Fibroblast of mammary gland (primary cell): ENCODE measurements around the gene NPHS1.

Experiments
- DNase-seq: peaks from one replicate; pipeline ENCODE4 v3.0.0-alpha.2; 2010; ENCODE audit warnings: low read depth
- H3K4me3 ChIP-seq: 2 replicates; pipeline ENCODE4 v1.5.1; 2011; ENCODE audit warnings: low read depth, mild to moderate bottlenecking, low read length, moderate library complexity; ENCODE audit not compliant: control insufficient read depth
- TF ChIP-seq, protein P1 (sequence below): conservative IDR thresholded peaks from 2 replicates; pipeline ENCODE4 v1.5.1; 2011; ENCODE audit warnings: low read depth, low read length, inconsistent platforms; ENCODE audit not compliant: control insufficient read depth, insufficient read depth

Gene NPHS1

DNA sequence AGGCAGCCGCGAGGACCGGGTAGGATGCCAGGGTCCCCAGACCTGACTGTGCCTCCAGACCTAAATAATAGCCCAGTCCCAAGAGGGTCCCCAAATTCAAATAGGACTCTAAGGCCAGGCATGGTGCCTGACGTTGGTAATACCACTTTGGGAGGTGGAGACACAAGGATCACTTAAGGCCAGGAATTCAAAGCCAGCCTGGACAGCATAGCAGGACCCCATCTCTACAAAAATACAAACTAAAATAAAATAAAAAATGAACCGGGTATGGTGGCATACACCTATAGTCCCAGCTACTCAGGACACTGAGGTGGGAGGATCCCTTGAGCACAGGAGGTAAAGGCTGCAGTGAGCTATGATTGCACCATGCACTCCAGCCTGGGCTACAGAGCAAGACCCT, 10.7 kb upstream of the NPHS1 start:
- H3K4me3 ChIP-seq = no peak overlapping the region
- TF ChIP-seq, protein P1, sequence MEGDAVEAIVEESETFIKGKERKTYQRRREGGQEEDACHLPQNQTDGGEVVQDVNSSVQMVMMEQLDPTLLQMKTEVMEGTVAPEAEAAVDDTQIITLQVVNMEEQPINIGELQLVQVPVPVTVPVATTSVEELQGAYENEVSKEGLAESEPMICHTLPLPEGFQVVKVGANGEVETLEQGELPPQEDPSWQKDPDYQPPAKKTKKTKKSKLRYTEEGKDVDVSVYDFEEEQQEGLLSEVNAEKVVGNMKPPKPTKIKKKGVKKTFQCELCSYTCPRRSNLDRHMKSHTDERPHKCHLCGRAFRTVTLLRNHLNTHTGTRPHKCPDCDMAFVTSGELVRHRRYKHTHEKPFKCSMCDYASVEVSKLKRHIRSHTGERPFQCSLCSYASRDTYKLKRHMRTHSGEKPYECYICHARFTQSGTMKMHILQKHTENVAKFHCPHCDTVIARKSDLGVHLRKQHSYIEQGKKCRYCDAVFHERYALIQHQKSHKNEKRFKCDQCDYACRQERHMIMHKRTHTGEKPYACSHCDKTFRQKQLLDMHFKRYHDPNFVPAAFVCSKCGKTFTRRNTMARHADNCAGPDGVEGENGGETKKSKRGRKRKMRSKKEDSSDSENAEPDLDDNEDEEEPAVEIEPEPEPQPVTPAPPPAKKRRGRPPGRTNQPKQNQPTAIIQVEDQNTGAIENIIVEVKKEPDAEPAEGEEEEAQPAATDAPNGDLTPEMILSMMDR = no peak

DNA sequence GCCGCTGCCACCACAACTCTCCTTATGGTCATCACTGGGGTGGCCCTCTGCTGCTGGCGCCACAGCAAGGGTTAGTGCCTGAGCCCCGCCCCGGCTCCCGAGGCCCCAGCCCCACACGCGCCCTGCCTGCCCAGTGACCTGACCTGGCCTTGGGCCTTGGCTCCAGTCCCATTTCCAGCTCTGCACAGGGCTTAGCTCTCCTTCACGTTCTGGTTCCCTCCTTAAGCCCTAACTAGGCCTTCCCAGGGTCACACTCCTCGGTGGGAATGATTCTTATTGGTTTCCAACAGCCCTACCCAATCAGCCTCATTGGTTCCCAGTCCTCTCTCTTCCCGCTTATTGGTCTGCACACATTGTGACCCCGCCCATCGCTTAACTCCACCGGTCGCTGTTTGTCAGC, 10.2 kb upstream of the NPHS1 start:
- TF ChIP-seq, protein P1 = no peak
- no peak overlapping the region for H3K4me3 ChIP-seq
- DNase-seq = no peak

More for the DNA sequence above, 10.7 kb upstream of the NPHS1 start:
- DNase-seq = no peak

DNA sequence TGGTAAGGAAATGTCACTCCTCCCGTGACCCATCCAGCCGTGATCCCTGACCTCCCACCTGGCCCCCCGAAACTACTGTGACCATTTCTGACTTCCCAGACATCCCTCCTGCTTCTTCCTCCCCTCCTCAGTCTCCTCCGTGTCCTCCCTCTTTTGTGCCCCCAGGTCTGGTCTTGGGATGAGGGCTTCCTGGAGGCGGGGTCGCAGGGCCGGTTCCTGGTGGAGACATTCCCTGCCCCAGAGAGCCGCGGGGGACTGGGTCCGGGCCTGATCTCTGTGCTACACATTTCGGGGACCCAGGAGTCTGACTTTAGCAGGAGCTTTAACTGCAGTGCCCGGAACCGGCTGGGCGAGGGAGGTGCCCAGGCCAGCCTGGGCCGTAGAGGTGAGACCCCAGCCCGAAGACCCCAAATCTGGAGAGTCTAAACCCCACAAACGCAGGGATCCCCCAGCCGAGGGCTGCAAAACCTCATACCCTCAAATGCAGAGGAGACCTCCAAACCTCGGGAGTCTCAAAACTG, 9.4 kb upstream of the NPHS1 start:
- TF ChIP-seq, protein P1 = no peak
- DNase-seq = no peak
- no peak overlapping the region for H3K4me3 ChIP-seq

DNA sequence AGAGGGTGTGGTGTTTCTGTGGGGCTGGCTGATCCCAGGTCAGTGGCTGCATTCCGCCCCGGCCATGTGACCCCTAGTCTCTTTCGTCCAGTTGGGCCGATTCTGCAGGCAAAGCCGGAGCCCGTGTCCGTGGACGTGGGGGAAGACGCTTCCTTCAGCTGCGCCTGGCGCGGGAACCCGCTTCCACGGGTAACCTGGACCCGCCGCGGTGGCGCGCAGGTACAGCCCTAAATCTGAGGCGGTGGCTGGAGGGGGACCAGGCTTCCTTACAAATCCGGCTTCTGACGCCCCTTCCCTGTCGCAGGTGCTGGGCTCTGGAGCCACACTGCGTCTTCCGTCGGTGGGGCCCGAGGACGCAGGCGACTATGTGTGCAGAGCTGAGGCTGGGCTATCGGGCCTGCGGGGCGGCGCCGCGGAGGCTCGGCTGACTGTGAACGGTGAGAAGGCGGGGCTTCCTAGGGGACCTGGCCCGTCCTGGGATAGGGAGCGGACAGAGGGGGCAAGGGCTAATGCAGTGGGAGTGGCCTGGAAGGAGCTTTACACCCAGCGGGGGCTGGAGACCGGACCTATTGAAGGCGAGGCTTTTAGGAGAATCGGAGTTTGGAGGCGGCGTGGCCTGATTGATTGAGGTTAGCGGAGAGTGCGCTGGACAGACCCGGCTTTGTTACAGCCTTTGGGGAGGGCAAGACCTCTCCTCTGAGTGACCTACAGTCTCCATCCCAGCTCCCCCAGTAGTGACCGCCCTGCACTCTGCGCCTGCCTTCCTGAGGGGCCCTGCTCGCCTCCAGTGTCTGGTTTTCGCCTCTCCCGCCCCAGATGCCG, 8.7 kb upstream of the NPHS1 start:
- TF ChIP-seq, protein P1 = no peak
- no peak for DNase-seq
- H3K4me3 ChIP-seq = no peak overlapping the region

DNA sequence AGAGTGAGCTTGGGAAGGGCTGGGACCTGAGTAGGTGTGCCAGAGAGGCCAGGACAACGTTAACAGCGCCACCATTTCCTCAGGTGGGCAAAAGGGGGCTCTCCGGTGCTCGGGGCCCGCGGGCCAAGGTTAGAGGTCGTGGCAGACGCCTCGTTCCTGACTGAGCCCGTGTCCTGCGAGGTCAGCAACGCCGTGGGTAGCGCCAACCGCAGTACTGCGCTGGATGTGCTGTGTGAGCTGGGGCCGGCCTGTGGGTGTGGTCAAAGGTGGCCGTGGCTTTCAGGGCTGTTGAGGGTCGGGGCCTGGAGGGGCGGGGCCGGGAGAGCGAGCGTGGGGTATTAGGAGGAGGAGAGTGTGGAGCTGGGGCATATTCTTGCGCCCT, 8.1 kb upstream of the NPHS1 start:
- DNase-seq = no peak
- TF ChIP-seq, protein P1 = no peak
- no peak overlapping the region for H3K4me3 ChIP-seq

DNA sequence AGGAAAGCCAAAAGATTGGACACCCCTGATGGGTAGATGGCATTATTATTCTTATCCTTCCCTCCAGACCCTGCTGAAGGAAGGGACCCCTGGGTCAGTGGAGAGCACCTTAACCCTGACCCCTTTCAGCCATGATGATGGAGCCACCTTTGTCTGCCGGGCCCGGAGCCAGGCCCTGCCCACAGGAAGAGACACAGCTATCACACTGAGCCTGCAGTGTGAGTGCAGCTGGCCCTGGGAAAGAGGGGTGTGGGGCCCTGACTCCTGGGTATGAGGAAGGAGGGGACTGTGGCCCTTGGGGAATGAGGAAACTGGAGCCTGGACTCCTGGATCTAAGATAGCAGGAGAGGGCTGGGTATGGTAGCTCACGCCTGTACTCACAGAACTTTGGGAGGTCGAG, 7.1 kb upstream of the NPHS1 start:
- no peak overlapping the region for H3K4me3 ChIP-seq
- TF ChIP-seq, protein P1 = no peak
- DNase-seq = no peak
